Measurements from ENCODE around the gene SMC1B.

- TF ChIP-seq, protein P1, sequence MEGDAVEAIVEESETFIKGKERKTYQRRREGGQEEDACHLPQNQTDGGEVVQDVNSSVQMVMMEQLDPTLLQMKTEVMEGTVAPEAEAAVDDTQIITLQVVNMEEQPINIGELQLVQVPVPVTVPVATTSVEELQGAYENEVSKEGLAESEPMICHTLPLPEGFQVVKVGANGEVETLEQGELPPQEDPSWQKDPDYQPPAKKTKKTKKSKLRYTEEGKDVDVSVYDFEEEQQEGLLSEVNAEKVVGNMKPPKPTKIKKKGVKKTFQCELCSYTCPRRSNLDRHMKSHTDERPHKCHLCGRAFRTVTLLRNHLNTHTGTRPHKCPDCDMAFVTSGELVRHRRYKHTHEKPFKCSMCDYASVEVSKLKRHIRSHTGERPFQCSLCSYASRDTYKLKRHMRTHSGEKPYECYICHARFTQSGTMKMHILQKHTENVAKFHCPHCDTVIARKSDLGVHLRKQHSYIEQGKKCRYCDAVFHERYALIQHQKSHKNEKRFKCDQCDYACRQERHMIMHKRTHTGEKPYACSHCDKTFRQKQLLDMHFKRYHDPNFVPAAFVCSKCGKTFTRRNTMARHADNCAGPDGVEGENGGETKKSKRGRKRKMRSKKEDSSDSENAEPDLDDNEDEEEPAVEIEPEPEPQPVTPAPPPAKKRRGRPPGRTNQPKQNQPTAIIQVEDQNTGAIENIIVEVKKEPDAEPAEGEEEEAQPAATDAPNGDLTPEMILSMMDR (IDR thresholded peaks at IDR 0.05) = no peak
- TF ChIP-seq POLR2A (IDR thresholded peaks at IDR 0.05) = no peak
Observed at GRCh38 chr22:45366713-45367112, 46.7 kb downstream of the SMC1B start.

All from thyroid gland (tissue), 4 donors.